ENCODE results near the gene ADGRD1.

ADGRD1 gene

DNA sequence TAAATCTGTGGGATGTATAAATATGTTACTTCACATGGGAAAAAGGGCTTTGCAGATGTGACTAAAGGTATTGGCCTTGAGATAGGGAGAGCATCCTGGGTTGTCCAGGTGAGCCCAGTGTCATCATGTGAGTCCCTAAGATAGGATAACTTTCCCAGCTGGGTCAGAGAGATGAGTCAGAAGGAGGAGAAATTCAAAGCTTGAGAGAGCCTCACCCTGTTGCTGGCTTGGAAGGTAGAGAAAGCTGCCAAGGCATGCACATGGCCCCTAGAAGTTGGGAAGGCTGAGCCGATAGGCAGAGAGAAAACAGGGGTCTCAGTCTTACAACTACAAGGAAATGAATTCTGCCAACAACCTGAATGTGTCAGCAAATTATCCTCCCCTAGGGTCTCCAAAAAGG is 213.0 kb downstream of the ADGRD1 start:
- no peak for DNase-seq (ENCODE audit: low spot score)
- TF ChIP-seq, protein P1, sequence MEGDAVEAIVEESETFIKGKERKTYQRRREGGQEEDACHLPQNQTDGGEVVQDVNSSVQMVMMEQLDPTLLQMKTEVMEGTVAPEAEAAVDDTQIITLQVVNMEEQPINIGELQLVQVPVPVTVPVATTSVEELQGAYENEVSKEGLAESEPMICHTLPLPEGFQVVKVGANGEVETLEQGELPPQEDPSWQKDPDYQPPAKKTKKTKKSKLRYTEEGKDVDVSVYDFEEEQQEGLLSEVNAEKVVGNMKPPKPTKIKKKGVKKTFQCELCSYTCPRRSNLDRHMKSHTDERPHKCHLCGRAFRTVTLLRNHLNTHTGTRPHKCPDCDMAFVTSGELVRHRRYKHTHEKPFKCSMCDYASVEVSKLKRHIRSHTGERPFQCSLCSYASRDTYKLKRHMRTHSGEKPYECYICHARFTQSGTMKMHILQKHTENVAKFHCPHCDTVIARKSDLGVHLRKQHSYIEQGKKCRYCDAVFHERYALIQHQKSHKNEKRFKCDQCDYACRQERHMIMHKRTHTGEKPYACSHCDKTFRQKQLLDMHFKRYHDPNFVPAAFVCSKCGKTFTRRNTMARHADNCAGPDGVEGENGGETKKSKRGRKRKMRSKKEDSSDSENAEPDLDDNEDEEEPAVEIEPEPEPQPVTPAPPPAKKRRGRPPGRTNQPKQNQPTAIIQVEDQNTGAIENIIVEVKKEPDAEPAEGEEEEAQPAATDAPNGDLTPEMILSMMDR (IDR thresholded peaks at IDR 0.05; ENCODE audit: extremely low read depth, insufficient read depth, missing control alignments), result no peak
- in situ Hi-C loops (cut with MboI; ENCODE audit: low pct_unique_long_range_greater_than_20kb, low sequenced_read_pairs, unreplicated experiment), result no loop called here

DNA sequence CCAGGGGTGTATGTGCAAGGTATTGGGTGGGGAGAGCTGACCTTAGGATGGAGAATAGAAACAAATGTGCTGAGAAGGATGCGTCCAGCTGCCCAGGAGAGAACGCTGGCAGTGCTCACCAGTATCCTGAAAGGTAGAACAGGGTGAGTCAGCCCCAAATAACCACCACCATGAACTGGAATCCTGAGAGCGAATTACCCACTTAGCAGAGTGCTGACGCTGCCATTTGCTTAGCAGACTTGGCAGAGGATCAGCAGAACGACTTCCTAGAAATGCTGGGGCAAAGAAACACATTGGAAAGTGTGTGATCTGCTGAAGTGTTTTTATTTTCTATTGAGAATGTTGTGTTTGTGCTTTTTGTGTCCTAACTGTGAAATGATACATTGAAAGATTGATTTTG is 213.6 kb downstream of the ADGRD1 start:
- no peak for DNase-seq (ENCODE audit: low spot score)

DNA sequence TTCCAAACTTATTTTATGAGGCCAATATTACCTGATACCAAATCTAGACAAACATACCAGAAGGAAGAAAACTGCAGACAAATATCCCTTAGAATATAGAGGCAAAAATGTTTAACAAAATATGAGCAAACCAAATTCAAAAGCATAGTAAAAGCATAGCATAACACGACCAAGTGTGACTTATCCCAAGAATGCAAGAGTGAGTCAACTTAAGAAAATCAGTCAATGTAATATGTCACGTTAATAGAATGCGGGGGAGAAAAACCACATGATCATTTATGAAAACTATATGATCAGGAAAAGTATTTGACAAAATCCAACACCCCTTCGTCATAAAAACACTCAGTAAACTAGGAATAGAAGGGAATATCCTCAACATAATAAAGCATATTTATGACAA is 217.3 kb downstream of the ADGRD1 start:
- DNase-seq (ENCODE audit: low spot score), result no peak
- TF ChIP-seq, protein P1 (IDR thresholded peaks at IDR 0.05; ENCODE audit: extremely low read depth, insufficient read depth, missing control alignments), result no peak
- in situ Hi-C loops (cut with MboI; ENCODE audit: low pct_unique_long_range_greater_than_20kb, low sequenced_read_pairs, unreplicated experiment), result no loop called here

More for the DNA sequence above, 213.6 kb downstream of the ADGRD1 start:
- in situ Hi-C loops (cut with MboI; ENCODE audit: low pct_unique_long_range_greater_than_20kb, low sequenced_read_pairs, unreplicated experiment), result no loop called here
- TF ChIP-seq, protein P1 (IDR thresholded peaks at IDR 0.05; ENCODE audit: extremely low read depth, insufficient read depth, missing control alignments), result no peak

DNA sequence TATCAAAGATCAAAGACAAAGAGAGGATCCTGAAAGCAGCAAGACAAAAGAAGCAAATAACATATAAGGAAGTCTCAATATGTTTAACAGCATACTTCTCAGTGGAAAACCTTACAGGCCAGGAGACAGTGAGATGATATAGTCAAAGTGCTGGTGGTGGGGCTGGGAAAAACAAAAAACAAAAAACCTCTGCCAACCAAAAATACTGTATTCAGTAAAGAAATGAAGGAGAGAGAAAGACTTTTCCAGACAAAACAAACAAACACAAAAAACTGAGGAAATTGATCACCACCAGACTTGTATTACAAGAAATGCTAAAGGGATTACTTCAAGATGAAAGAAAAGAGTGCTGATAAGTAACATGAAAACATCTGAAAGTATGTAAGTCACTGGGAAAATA is 221.2 kb downstream of the ADGRD1 start:
- DNase-seq (ENCODE audit: low spot score), result no peak
- TF ChIP-seq, protein P1 (IDR thresholded peaks at IDR 0.05; ENCODE audit: extremely low read depth, insufficient read depth, missing control alignments), result no peak
- in situ Hi-C loops (cut with MboI; ENCODE audit: low pct_unique_long_range_greater_than_20kb, low sequenced_read_pairs, unreplicated experiment), result no loop called here

- TF ChIP-seq, protein P1 (IDR thresholded peaks at IDR 0.05; ENCODE audit: extremely low read depth, insufficient read depth, missing control alignments), result no peak
- in situ Hi-C loops (cut with MboI; ENCODE audit: low pct_unique_long_range_greater_than_20kb, low sequenced_read_pairs, unreplicated experiment), result no loop called here
Observed at GRCh38 chr12:131176266-131176665, 222.6 kb downstream of the ADGRD1 start.

DNA sequence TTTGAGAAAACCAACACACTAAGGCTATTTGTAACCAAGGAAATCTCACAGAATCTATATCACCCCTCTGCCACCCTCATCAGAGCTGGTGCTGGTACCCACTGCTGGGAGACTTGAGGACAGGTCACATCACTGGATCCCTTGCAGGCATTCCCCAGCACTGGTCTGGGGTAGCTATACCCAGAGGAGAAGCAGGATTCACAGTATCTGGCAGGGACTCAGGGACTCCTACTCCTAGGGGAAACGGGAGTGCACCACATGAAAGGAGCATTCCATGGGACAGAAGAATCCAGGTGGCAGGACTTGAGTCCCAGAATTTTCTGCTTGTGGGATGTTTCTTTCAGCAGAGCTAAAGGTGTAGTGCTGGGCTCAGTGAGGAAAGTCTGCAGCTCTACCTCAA is 223.2 kb downstream of the ADGRD1 start:
- DNase-seq (ENCODE audit: low spot score), result no peak
- in situ Hi-C loops (cut with MboI; ENCODE audit: low pct_unique_long_range_greater_than_20kb, low sequenced_read_pairs, unreplicated experiment), result no loop called here
- TF ChIP-seq, protein P1 (IDR thresholded peaks at IDR 0.05; ENCODE audit: extremely low read depth, insufficient read depth, missing control alignments), result no peak

More at GRCh38 chr12:131176266-131176665, 222.6 kb downstream of the ADGRD1 start:
- no peak for DNase-seq (ENCODE audit: low spot score)

- in situ Hi-C loops (cut with MboI; ENCODE audit: low pct_unique_long_range_greater_than_20kb, low sequenced_read_pairs, unreplicated experiment), result no loop called here
- DNase-seq (ENCODE audit: low spot score), result no peak
- TF ChIP-seq, protein P1 (IDR thresholded peaks at IDR 0.05; ENCODE audit: extremely low read depth, insufficient read depth, missing control alignments), result no peak
Observed at GRCh38 chr12:131177599-131177998, 223.9 kb downstream of the ADGRD1 start.

All from GM13977 (cell line).